ENCODE results near the gene MACROD2. TPM values are rescaled to one million over a fixed set of nuclear protein-coding genes. Genes with fewer than 3 reads are reported as not detected.

Gene MACROD2
- polyA plus RNA-seq, 1 donor from 2014 or later = 23.2 TPM

GRCh38 chr20:15627501-15627903, 1632.2 kb downstream of the MACROD2 start:
- H3K79me2 ChIP-seq (replicated peaks; ENCODE audit: insufficient read depth, low read length) = no peaks in the 10 kb centered on the region
- H3K9me3 ChIP-seq (ENCODE audit: low read length) = no peaks in the 10 kb centered on the region
- H4K20me1 ChIP-seq (ENCODE audit: insufficient read depth) = no peaks in the 10 kb centered on the region
- no peak overlapping the region for H3K9ac ChIP-seq (ENCODE audit: low read length)
- no peaks in the 10 kb centered on the region for H3F3A ChIP-seq (ENCODE audit: insufficient read depth, low read length, poor library complexity, severe bottlenecking)
- H3K27ac ChIP-seq (ENCODE audit: low read length) = no peak overlapping the region
- no peak overlapping the region for H3K4me3 ChIP-seq (ENCODE audit: low read length)
- no peak overlapping the region for H2AFZ ChIP-seq (ENCODE audit: low read depth, low read length)
- TF ChIP-seq RAD21 (conservative IDR thresholded peaks at IDR 0.05) (no peak), SMC3 (conservative IDR thresholded peaks at IDR 0.05; ENCODE audit: poor library complexity) (no peak), MXI1 (conservative IDR thresholded peaks at IDR 0.05; ENCODE audit: poor library complexity, severe bottlenecking) (no peak), EP300 (conservative IDR thresholded peaks at IDR 0.05; ENCODE audit: poor library complexity, severe bottlenecking) (no peak), REST (IDR thresholded peaks at IDR 0.05; ENCODE audit: borderline replicate concordance) (no peak), POLR2AphosphoS5 (IDR thresholded peaks at IDR 0.05) (no peak), TAF1 (IDR thresholded peaks at IDR 0.05; ENCODE audit: low read depth) (no peak), EZH2 (IDR thresholded peaks at IDR 0.05; ENCODE audit: borderline replicate concordance, insufficient read depth, low read length, poor library complexity, severe bottlenecking) (no peak)
- TF ChIP-seq, protein P1, sequence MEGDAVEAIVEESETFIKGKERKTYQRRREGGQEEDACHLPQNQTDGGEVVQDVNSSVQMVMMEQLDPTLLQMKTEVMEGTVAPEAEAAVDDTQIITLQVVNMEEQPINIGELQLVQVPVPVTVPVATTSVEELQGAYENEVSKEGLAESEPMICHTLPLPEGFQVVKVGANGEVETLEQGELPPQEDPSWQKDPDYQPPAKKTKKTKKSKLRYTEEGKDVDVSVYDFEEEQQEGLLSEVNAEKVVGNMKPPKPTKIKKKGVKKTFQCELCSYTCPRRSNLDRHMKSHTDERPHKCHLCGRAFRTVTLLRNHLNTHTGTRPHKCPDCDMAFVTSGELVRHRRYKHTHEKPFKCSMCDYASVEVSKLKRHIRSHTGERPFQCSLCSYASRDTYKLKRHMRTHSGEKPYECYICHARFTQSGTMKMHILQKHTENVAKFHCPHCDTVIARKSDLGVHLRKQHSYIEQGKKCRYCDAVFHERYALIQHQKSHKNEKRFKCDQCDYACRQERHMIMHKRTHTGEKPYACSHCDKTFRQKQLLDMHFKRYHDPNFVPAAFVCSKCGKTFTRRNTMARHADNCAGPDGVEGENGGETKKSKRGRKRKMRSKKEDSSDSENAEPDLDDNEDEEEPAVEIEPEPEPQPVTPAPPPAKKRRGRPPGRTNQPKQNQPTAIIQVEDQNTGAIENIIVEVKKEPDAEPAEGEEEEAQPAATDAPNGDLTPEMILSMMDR (IDR thresholded peaks at IDR 0.05; ENCODE audit: poor library complexity, severe bottlenecking) = no peak
- no peaks in the 10 kb centered on the region for H3K36me3 ChIP-seq (ENCODE audit: insufficient read depth, low read length)
- H3K4me2 ChIP-seq (ENCODE audit: low read length) = no peak overlapping the region
- no peaks in the 10 kb centered on the region for H3K9me2 ChIP-seq (ENCODE audit: insufficient read depth, low read length)
- no peaks in the 10 kb centered on the region for H3K27me3 ChIP-seq (ENCODE audit: insufficient read depth, low read depth, low read length)

GRCh38 chr20:15628851-15629353, 1633.6 kb downstream of the MACROD2 start:
- no peak overlapping the region for H3K9ac ChIP-seq (ENCODE audit: low read length)
- H3K36me3 ChIP-seq (ENCODE audit: insufficient read depth, low read length) = no peaks in the 10 kb centered on the region
- H3K79me2 ChIP-seq (replicated peaks; ENCODE audit: insufficient read depth, low read length) = no peaks in the 10 kb centered on the region
- H4K20me1 ChIP-seq (ENCODE audit: insufficient read depth) = no peaks in the 10 kb centered on the region
- no peak overlapping the region for H3K27ac ChIP-seq (ENCODE audit: low read length)
- H3K4me2 ChIP-seq (ENCODE audit: low read length) = no peak overlapping the region
- no peaks in the 10 kb centered on the region for H3K9me3 ChIP-seq (ENCODE audit: low read length)
- H3K27me3 ChIP-seq (ENCODE audit: insufficient read depth, low read depth, low read length) = no peaks in the 10 kb centered on the region
- no peaks in the 10 kb centered on the region for H3K9me2 ChIP-seq (ENCODE audit: insufficient read depth, low read length)
- H3K4me3 ChIP-seq (ENCODE audit: low read length) = no peak overlapping the region
- TF ChIP-seq EP300 (conservative IDR thresholded peaks at IDR 0.05; ENCODE audit: poor library complexity, severe bottlenecking) (no peak), EZH2 (IDR thresholded peaks at IDR 0.05; ENCODE audit: borderline replicate concordance, insufficient read depth, low read length, poor library complexity, severe bottlenecking) (no peak), REST (IDR thresholded peaks at IDR 0.05; ENCODE audit: borderline replicate concordance) (no peak), MXI1 (conservative IDR thresholded peaks at IDR 0.05; ENCODE audit: poor library complexity, severe bottlenecking) (no peak), RAD21 (conservative IDR thresholded peaks at IDR 0.05) (no peak), SMC3 (conservative IDR thresholded peaks at IDR 0.05; ENCODE audit: poor library complexity) (no peak), POLR2AphosphoS5 (IDR thresholded peaks at IDR 0.05) (no peak), TAF1 (IDR thresholded peaks at IDR 0.05; ENCODE audit: low read depth) (no peak)
- TF ChIP-seq, protein P1 (IDR thresholded peaks at IDR 0.05; ENCODE audit: poor library complexity, severe bottlenecking) = no peak
- no peak overlapping the region for H2AFZ ChIP-seq (ENCODE audit: low read depth, low read length)
- no peaks in the 10 kb centered on the region for H3F3A ChIP-seq (ENCODE audit: insufficient read depth, low read length, poor library complexity, severe bottlenecking)
